ENCODE measurements around the gene CMIP. TPM values are rescaled to one million over a fixed set of nuclear protein-coding genes. Genes with fewer than 3 reads are reported as not detected.

The CMIP gene
- total RNA-seq, 1 experiment from 2014 or later, result 63.7 TPM

GRCh38 chr16:81692021-81692420 lies 247.4 kb downstream of the CMIP start:
- Mint-ChIP-seq H3K4me1 (0 out of 2 replicates have a peak, but pooled peaks cover 3% of the 10 kb centered on the region), H3K4me3 (no peak overlapping the region), H3K36me3 (peaks cover 22% of the 10 kb centered on the region; the same call in 1 of the 2 replicates), H3K27me3 (ENCODE audit: low read depth) (no peaks in the 10 kb centered on the region), H3K9me3 (no peaks in the 10 kb centered on the region), H3K27ac (peak overlapping the region; percentile 32; the same call in 1 of the 2 replicates)
- no peak for ATAC-seq
- CTCF ChIA-PET, result no interaction called here
- POLR2A ChIA-PET, result no interaction called here
- TF ChIP-seq SMAD3 (CRISPR knock-in tag; IDR thresholded peaks at IDR 0.05; ENCODE audit: borderline replicate concordance), result no peak
- no peak for TF ChIP-seq ZNF121 (CRISPR knock-in tag; IDR thresholded peaks at IDR 0.05)
- no peak for TF ChIP-seq SOX15 (CRISPR knock-in tag; IDR thresholded peaks at IDR 0.05)
- TF ChIP-seq ZNF263 (CRISPR knock-in tag; IDR thresholded peaks at IDR 0.05; ENCODE audit: low read depth), result no peak
- TF ChIP-seq SMAD4 (CRISPR knock-in tag; IDR thresholded peaks at IDR 0.05), result no peak
- no peak for TF ChIP-seq ZNF671 (CRISPR knock-in tag; IDR thresholded peaks at IDR 0.05)
- no peak for TF ChIP-seq ERG (CRISPR knock-in tag; IDR thresholded peaks at IDR 0.05)
- TF ChIP-seq IRF2 (CRISPR knock-in tag; IDR thresholded peaks at IDR 0.05; ENCODE audit: borderline replicate concordance, low read depth), result no peak
- no peak for TF ChIP-seq E2F1 (CRISPR knock-in tag; IDR thresholded peaks at IDR 0.05)
- TF ChIP-seq JUN (CRISPR knock-in tag; IDR thresholded peaks at IDR 0.05), result no peak
- no peak for TF ChIP-seq ATF6 (CRISPR knock-in tag; IDR thresholded peaks at IDR 0.05)
- no peak for TF ChIP-seq NFATC4 (CRISPR knock-in tag; IDR thresholded peaks at IDR 0.05)
- DNase-seq (ENCODE audit: low spot score), result no peak

DNA sequence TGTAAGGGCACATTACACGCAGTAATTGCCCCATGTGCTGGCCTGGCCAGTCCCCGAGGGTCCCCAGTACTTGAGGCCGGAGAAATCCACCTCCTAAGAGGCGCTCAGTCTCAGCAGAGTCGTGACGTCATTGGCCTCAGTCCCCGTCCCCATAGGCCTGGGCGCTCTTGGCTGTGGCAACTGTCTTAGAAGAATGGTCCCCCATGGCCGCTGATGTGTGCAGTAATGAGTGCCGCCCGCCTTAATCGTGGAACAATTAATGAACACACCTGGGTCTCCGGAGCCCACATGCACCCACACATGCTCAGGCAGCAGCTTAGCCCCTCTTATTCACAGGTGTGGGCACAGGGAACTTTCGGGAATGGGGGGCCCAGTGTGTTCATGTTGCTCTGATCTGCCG lies 248.0 kb downstream of the CMIP start:
- Mint-ChIP-seq H3K4me3 (no peak overlapping the region), H3K36me3 (peaks cover 22% of the 10 kb centered on the region; the same call in 1 of the 2 replicates), H3K27me3 (ENCODE audit: low read depth) (no peaks in the 10 kb centered on the region), H3K27ac (no peak overlapping the region), H3K4me1 (0 out of 2 replicates have a peak, but pooled peaks cover 3% of the 10 kb centered on the region), H3K9me3 (no peaks in the 10 kb centered on the region)
- ChIA-PET POLR2A (no interaction called here), CTCF (no interaction called here)
- DNase-seq (ENCODE audit: low spot score), result no peak
- ATAC-seq, result no peak
- TF ChIP-seq TEAD4 (CRISPR knock-in tag; IDR thresholded peaks at IDR 0.05) (no peak), CREM (CRISPR knock-in tag; IDR thresholded peaks at IDR 0.05) (no peak), ATF6 (CRISPR knock-in tag; IDR thresholded peaks at IDR 0.05) (no peak), NR1H2 (CRISPR knock-in tag; IDR thresholded peaks at IDR 0.05) (no peak), PREB (CRISPR knock-in tag; IDR thresholded peaks at IDR 0.05; ENCODE audit: borderline replicate concordance) (no peak), CBFB (CRISPR knock-in tag; IDR thresholded peaks at IDR 0.05; ENCODE audit: low read depth) (no peak), SMAD4 (CRISPR knock-in tag; IDR thresholded peaks at IDR 0.05) (no peak), SP1 (CRISPR knock-in tag; conservative IDR thresholded peaks at IDR 0.05) (no peak), ZNF219 (CRISPR knock-in tag; IDR thresholded peaks at IDR 0.05; ENCODE audit: borderline replicate concordance) (no peak), MXD4 (CRISPR knock-in tag; IDR thresholded peaks at IDR 0.05; ENCODE audit: borderline replicate concordance) (no peak), NR3C1 (CRISPR knock-in tag; conservative IDR thresholded peaks at IDR 0.05; ENCODE audit: low read depth) (no peak), ATF1 (CRISPR knock-in tag; IDR thresholded peaks at IDR 0.05) (no peak), E2F4 (CRISPR knock-in tag; IDR thresholded peaks at IDR 0.05; ENCODE audit: borderline replicate concordance, low read depth) (no peak), MLX (CRISPR knock-in tag; IDR thresholded peaks at IDR 0.05) (no peak), IRF2 (CRISPR knock-in tag; IDR thresholded peaks at IDR 0.05; ENCODE audit: borderline replicate concordance, low read depth) (no peak)
- TF ChIP-seq, protein P1, sequence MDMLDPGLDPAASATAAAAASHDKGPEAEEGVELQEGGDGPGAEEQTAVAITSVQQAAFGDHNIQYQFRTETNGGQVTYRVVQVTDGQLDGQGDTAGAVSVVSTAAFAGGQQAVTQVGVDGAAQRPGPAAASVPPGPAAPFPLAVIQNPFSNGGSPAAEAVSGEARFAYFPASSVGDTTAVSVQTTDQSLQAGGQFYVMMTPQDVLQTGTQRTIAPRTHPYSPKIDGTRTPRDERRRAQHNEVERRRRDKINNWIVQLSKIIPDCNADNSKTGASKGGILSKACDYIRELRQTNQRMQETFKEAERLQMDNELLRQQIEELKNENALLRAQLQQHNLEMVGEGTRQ (CRISPR knock-in tag; IDR thresholded peaks at IDR 0.05), result no peak

All from WTC11 (cell line).